Astrocyte (in vitro differentiated cells and primary cell): Measurements from ENCODE around the gene CRYBB2. TPM values are rescaled to one million over a fixed set of nuclear protein-coding genes. Genes with fewer than 3 reads are reported as not detected.
"Not testable (repeated sequence)": the region's sequence is repeated elsewhere in the genome, so short reads cannot be mapped to it uniquely, and the experiment has no call there.

Source experiments
- DNase-seq: peaks from one replicate; pipeline ENCODE4 v3.0.0-alpha.2; 2010; ENCODE audit warnings: low read depth
- FAIRE-seq: peaks from 2 replicates; lab custom pipeline; 2011; peaks lifted over from hg19 to GRCh38; lab: Jason Lieb, UNC
- H2AFZ ChIP-seq: 2 replicates; pipeline ENCODE4 v1.6.0; 2012; ENCODE audit warnings: low read depth, low read length, inconsistent platforms
- H3K27ac ChIP-seq: 2 replicates; pipeline ENCODE4 v1.5.1; 2011; ENCODE audit warnings: low read depth, low read length, inconsistent platforms
- H3K27me3 ChIP-seq: 2 replicates; pipeline ENCODE4 v1.6.0; 2011; ENCODE audit warnings: low read length, inconsistent platforms; ENCODE audit not compliant: insufficient read depth
- H3K36me3 ChIP-seq: 2 replicates; pipeline ENCODE4 v1.5.1; 2011; ENCODE audit warnings: low read length, inconsistent platforms; ENCODE audit not compliant: insufficient read depth
- H3K4me1 ChIP-seq: 2 replicates; pipeline ENCODE4 v1.5.1; 2011; ENCODE audit warnings: low read length, inconsistent platforms; ENCODE audit not compliant: insufficient read depth
- H3K4me2 ChIP-seq: 2 replicates; pipeline ENCODE4 v1.6.0; 2012; ENCODE audit warnings: low read length, inconsistent platforms
- H3K4me3 ChIP-seq: 2 replicates; pipeline ENCODE4 v1.5.1; 2011; ENCODE audit warnings: low read depth, mild to moderate bottlenecking, low read length, inconsistent platforms; ENCODE audit not compliant: insufficient read depth
- H3K79me2 ChIP-seq: 2 replicates; pipeline ENCODE4 v1.6.0; 2012; ENCODE audit warnings: mild to moderate bottlenecking, low read length, inconsistent platforms; ENCODE audit not compliant: insufficient read depth
- H3K9ac ChIP-seq: 2 replicates; pipeline ENCODE4 v1.6.0; 2012; ENCODE audit warnings: mild to moderate bottlenecking, low read length, inconsistent platforms
- H3K9me3 ChIP-seq: 2 replicates; pipeline ENCODE4 v1.5.1; 2012; ENCODE audit warnings: low read depth, mild to moderate bottlenecking, low read length, inconsistent platforms; ENCODE audit not compliant: insufficient read depth
- H4K20me1 ChIP-seq: 2 replicates; pipeline ENCODE4 v1.6.0; 2012; ENCODE audit warnings: low read length, inconsistent platforms; ENCODE audit not compliant: insufficient read depth
- H3K27ac Mint-ChIP-seq: one replicate; pipeline ENCODE4 v1.8.0; 2021; ENCODE audit warnings: mild to moderate bottlenecking, mixed read lengths; ENCODE audit not compliant: unreplicated experiment
- H3K27me3 Mint-ChIP-seq: one replicate; pipeline ENCODE4 v1.8.0; 2021; ENCODE audit warnings: low read depth, mixed read lengths; ENCODE audit not compliant: unreplicated experiment
- H3K36me3 Mint-ChIP-seq: one replicate; pipeline ENCODE4 v1.8.0; 2021; ENCODE audit warnings: low read depth, mixed read lengths; ENCODE audit not compliant: unreplicated experiment
- H3K4me1 Mint-ChIP-seq: one replicate; pipeline ENCODE4 v1.8.0; 2021; ENCODE audit warnings: low read depth, mixed read lengths; ENCODE audit not compliant: unreplicated experiment
- H3K4me3 Mint-ChIP-seq: one replicate; pipeline ENCODE4 v1.8.0; 2021; ENCODE audit warnings: mild to moderate bottlenecking, moderate library complexity, mixed read lengths; ENCODE audit not compliant: unreplicated experiment
- H3K9me3 Mint-ChIP-seq: one replicate; pipeline ENCODE4 v1.8.0; 2021; ENCODE audit warnings: mild to moderate bottlenecking, mixed read lengths; ENCODE audit not compliant: unreplicated experiment
- CTCF ChIP-seq: IDR thresholded peaks from 2 replicates; pipeline ENCODE4 v1.5.1; 2011; ENCODE audit warnings: low read depth, mild to moderate bottlenecking, inconsistent platforms, low read length, moderate library complexity; ENCODE audit not compliant: insufficient read depth
- EZH2 ChIP-seq: IDR thresholded peaks from 2 replicates; pipeline ENCODE4 v1.6.1; 2012; ENCODE audit warnings: mild to moderate bottlenecking, low read length, inconsistent platforms; ENCODE audit not compliant: insufficient read depth
- total RNA-seq: library from RNA; stranded (reverse); gene quantifications from 2 replicates; pipeline ENCODE4 v1.2.1, GENCODE V29; 2021

Gene CRYBB2
- total RNA-seq, 1 donor from 2014 or later: not detected

GRCh38 chr22:25176799-25177198, 42.6 kb upstream of the CRYBB2 start:
- H3K27ac Mint-ChIP-seq: no peak overlapping the region
- no peak overlapping the region for H3K4me3 Mint-ChIP-seq
- H4K20me1 ChIP-seq: no peaks in the 10 kb centered on the region
- no peak overlapping the region for H2AFZ ChIP-seq
- H3K4me3 ChIP-seq: no peak overlapping the region
- no peak overlapping the region for H3K4me2 ChIP-seq
- H3K79me2 ChIP-seq: no peaks in the 10 kb centered on the region
- H3K27ac ChIP-seq: no peak overlapping the region
- FAIRE-seq (no peak), DNase-seq (no peak)
- H3K27me3 ChIP-seq: no peaks in the 10 kb centered on the region
- H3K9me3 Mint-ChIP-seq: peaks cover 6% of the 10 kb centered on the region
- peaks cover 33% of the 10 kb centered on the region for H3K36me3 Mint-ChIP-seq
- H3K4me1 ChIP-seq: no peaks in the 10 kb centered on the region
- no peaks in the 10 kb centered on the region for H3K27me3 Mint-ChIP-seq
- H3K9ac ChIP-seq: no peak overlapping the region
- H3K4me1 Mint-ChIP-seq: peaks cover 7% of the 10 kb centered on the region
- TF ChIP-seq CTCF: no peak
- no peaks in the 10 kb centered on the region for H3K9me3 ChIP-seq
- no peaks in the 10 kb centered on the region for H3K36me3 ChIP-seq

- H3K79me2 ChIP-seq: no peaks in the 10 kb centered on the region
- TF ChIP-seq CTCF (no peak), EZH2 (no peak)
- FAIRE-seq (no peak), DNase-seq (no peak)
- H3K9ac ChIP-seq: no peak overlapping the region
- Mint-ChIP-seq H3K27ac (no peak overlapping the region), H3K4me1 (peaks cover 7% of the 10 kb centered on the region), H3K9me3 (peaks cover 6% of the 10 kb centered on the region), H3K27me3 (no peaks in the 10 kb centered on the region), H3K4me3 (no peak overlapping the region), H3K36me3 (peaks cover 35% of the 10 kb centered on the region)
- no peaks in the 10 kb centered on the region for H3K9me3 ChIP-seq
- no peaks in the 10 kb centered on the region for H3K4me1 ChIP-seq
- H3K4me3 ChIP-seq: no peak overlapping the region
- H4K20me1 ChIP-seq: no peaks in the 10 kb centered on the region
- no peak overlapping the region for H2AFZ ChIP-seq
- H3K4me2 ChIP-seq: no peak overlapping the region
- H3K27ac ChIP-seq: no peak overlapping the region
- H3K27me3 ChIP-seq: no peaks in the 10 kb centered on the region
- no peaks in the 10 kb centered on the region for H3K36me3 ChIP-seq
Measured at GRCh38 chr22:25177226-25177625, 42.2 kb upstream of the CRYBB2 start.

DNA sequence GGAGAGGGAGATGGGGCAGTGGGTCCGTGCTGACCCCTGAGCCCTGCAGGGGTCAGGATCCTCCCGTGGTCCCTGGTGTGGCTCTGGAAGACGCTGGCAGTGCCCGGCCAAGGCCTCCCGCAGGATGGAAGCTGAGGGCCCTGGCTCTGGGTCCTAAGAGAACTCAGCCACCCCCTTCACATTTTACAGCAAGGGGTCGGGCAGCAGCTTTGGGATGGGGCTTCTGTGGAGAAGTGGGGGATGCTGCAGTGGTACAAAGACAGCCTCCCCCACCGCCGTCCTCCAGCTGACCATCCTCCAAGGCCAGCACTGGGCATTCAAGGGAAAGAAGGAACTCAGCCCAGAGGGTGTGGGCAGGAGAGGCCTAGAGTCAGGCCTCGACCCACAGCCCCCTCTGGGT, 41.5 kb upstream of the CRYBB2 start:
- Mint-ChIP-seq H3K4me1 (peaks cover 7% of the 10 kb centered on the region), H3K27ac (no peak overlapping the region), H3K9me3 (peaks cover 9% of the 10 kb centered on the region), H3K27me3 (no peaks in the 10 kb centered on the region), H3K36me3 (peaks cover 38% of the 10 kb centered on the region), H3K4me3 (no peak overlapping the region)
- Histone ChIP-seq H2AFZ (no peak overlapping the region), H3K9me3 (no peaks in the 10 kb centered on the region), H3K9ac (no peak overlapping the region), H4K20me1 (no peaks in the 10 kb centered on the region), H3K36me3 (no peaks in the 10 kb centered on the region), H3K4me3 (no peak overlapping the region), H3K4me2 (no peak overlapping the region), H3K27ac (no peak overlapping the region), H3K4me1 (no peaks in the 10 kb centered on the region), H3K79me2 (no peaks in the 10 kb centered on the region), H3K27me3 (no peaks in the 10 kb centered on the region)
- FAIRE-seq (no peak), DNase-seq (no peak)
- TF ChIP-seq CTCF (no peak), EZH2 (no peak)

GRCh38 chr22:25178348-25178747, 41.1 kb upstream of the CRYBB2 start:
- H3K79me2 ChIP-seq, FAIRE-seq, H3K4me2 ChIP-seq, H3K9ac ChIP-seq, H3K4me3 Mint-ChIP-seq, H3K4me3 ChIP-seq, H3K4me1 ChIP-seq, H2AFZ ChIP-seq, H3K9me3 Mint-ChIP-seq, H3K27me3 Mint-ChIP-seq, H3K27me3 ChIP-seq, H3K27ac Mint-ChIP-seq, H3K9me3 ChIP-seq, H3K4me1 Mint-ChIP-seq, H3K27ac ChIP-seq, DNase-seq, H4K20me1 ChIP-seq, H3K36me3 ChIP-seq: not testable (repeated sequence)
- H3K36me3 Mint-ChIP-seq: peaks cover 38% of the 10 kb centered on the region
